Measurements from ENCODE around the gene LYVE1. TPM values are rescaled to one million over a fixed set of nuclear protein-coding genes. Genes with fewer than 3 reads are reported as not detected.
"Not testable (repeated sequence)": the region's sequence is repeated elsewhere in the genome, so short reads cannot be mapped to it uniquely, and the experiment has no call there.

LYVE1 gene
- total RNA-seq, 2 donors from 2014 or later = 31.3 to 39.4 TPM

- intact Hi-C loops (cut with DNase I, micrococcal nuclease) = no loop called here
- DNase-seq = no peak
- ATAC-seq = no peak
These were observed 29.4 kb upstream of the LYVE1 start for GRCh38 chr11:10597877-10598351.

- intact Hi-C loops (cut with DNase I, micrococcal nuclease); ATAC-seq; DNase-seq: not testable (repeated sequence)
These were observed 27.4 kb upstream of the LYVE1 start for GRCh38 chr11:10595840-10596239.

- intact Hi-C loops (cut with DNase I, micrococcal nuclease) = no loop called here
- no peak for DNase-seq
- ATAC-seq = no peak
These were observed 25.9 kb upstream of the LYVE1 start for GRCh38 chr11:10594407-10594806.

DNA sequence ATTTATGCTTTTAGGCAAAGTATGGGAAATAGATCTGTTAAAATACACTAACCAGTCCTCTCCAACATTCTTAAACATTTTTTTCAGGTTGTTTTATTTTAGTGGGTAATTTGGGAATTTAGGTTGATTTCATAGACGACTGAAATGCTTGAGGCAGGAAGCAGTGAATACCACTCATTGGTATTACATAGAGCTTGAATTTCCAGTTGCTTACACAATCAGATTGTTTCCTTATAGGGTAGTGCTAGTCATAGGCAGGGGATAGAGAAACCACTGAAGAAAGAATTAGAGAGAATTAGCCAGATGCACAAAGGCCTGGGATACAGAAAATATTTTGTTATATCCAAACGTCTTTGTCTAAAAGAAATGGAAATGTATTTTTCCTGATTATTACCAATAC, 23.9 kb upstream of the LYVE1 start:
- no peak for DNase-seq
- no peak for ATAC-seq
- intact Hi-C loops (cut with DNase I, micrococcal nuclease) = no loop called here

DNA sequence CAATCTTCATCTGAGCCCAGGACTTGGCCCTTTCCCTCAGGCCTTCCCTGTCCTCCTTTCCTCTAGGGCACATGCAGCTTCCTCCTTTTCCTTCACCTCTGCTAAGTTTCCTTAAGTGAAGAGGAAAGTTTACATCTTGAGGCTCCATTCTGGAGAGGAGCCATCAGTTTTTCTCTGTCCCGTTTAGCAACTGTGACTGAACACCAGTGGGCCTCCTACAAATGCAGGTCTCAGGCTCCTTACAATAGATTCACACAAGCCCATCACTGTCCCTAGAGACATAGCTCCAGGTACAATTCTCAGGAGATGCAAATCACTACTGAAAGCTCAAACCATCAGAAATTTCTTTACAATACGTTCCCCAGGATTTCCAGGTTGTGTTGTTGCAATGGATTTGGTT, 23.3 kb upstream of the LYVE1 start:
- ATAC-seq (no peak), DNase-seq (no peak)
- intact Hi-C loops (cut with DNase I, micrococcal nuclease) = no loop called here

- no peak for DNase-seq
- ATAC-seq = no peak
- intact Hi-C loops (cut with DNase I, micrococcal nuclease) = no loop called here
These were observed 21.9 kb upstream of the LYVE1 start for GRCh38 chr11:10590218-10590915.

DNA sequence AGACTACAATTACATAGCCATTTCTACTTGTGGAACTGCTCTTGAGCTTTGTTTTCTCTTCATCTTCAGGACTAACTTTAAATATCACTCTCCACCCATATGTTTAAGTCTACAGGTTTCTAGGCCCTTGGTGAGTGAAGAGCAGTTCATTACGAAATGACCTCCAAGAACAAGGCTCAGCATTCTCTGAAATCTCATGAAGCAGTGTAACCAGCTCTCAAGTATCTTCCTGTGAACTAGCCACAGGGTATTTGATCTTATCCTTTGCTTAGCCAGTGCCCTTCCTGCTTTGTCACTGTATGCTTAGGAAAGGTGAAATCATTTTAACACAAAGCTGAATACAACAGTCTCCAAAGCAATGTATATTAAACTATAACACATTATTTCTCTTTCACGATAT, 20.4 kb upstream of the LYVE1 start:
- no peak for DNase-seq
- intact Hi-C loops (cut with DNase I, micrococcal nuclease) = no loop called here
- ATAC-seq = no peak

DNA sequence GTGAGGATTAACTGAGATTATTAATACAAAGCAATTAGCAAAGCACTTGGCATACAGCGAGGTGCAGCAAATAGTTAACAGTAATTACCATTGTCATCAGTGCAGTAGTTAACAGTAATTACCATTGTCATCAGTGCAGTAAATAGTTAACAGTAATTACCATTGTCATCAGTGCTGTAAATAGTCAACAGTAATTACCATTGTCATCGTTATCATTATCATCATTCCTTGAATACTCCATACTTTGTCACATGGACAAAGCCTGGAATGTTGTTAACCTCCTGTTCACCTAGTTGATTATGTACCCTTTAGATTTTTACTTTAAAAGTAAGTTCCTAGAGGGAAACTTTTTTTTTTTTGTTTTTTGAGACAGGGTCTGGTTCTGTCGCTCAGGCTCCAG, 19.5 kb upstream of the LYVE1 start:
- intact Hi-C loops (cut with DNase I, micrococcal nuclease) = no loop called here
- DNase-seq = no peak
- ATAC-seq = no peak

GRCh38 chr11:10587388-10587787, 18.9 kb upstream of the LYVE1 start:
- ATAC-seq (no peak), DNase-seq (no peak)
- intact Hi-C loops (cut with DNase I, micrococcal nuclease) = no loop called here

GRCh38 chr11:10584071-10584501, 15.6 kb upstream of the LYVE1 start:
- intact Hi-C loops (cut with DNase I, micrococcal nuclease) = no loop called here
- DNase-seq (no peak), ATAC-seq (no peak)

DNA sequence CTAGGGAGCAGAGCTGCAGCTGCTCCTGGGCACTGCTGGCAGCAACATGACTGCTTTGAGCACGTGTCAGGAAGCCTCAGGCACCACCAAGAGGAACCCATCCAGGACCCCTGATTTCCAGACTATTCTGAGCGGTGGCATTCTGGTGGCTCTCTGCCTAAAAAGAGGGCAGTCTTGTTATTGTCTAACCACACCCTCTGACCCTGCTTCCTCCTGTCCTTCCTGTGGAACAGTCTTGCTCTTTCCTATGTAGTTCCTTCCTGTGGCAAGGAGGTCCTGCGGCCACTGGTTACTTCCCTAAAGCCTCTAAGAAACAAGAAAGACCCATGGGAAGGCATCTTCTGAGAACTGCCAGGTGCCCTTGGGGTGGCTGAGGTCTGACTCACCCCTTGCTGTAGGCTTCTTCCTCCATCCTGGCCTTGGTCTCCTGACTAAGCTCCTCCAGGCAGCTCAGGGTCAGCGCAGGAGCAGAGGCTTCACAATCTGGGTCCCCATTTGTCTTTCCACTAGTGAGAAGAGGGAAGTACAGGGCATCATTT, 13.1 kb upstream of the LYVE1 start:
- DNase-seq (peak in 1 of 2 donors; percentile 45), ATAC-seq (no peak)
- intact Hi-C loops (cut with DNase I, micrococcal nuclease) = no loop called here

- no peak for DNase-seq
- intact Hi-C loops (cut with DNase I, micrococcal nuclease) = no loop called here
- ATAC-seq = no peak
These were observed 12.2 kb upstream of the LYVE1 start for GRCh38 chr11:10580623-10581022.

- intact Hi-C loops (cut with DNase I, micrococcal nuclease) = no loop called here
- ATAC-seq = no peak
These were observed 11.2 kb upstream of the LYVE1 start for GRCh38 chr11:10579700-10580099.

DNA sequence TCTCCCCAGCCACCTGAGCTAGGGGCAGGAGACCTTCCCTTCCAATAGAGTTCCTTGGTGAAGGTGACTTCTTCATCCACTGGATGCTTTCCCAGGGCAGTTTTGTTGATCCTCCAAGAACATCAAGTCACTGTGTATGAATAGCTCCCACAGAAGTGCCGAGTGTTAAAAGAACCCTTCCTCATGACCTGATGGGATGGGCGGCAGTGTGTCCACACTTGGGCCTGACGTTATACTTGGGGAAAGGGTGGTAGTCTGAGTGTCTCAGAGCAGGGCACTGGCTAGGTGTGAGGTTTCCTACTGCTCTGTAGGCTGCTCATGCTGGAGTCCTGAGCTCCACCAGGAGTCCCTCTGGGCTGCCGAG, 7.6 kb upstream of the LYVE1 start:
- intact Hi-C loops (cut with DNase I, micrococcal nuclease) = no loop called here
- DNase-seq = no peak
- no peak for ATAC-seq

More at GRCh38 chr11:10579700-10580099, 11.2 kb upstream of the LYVE1 start:
- DNase-seq = no peak

GRCh38 chr11:10575346-10576034, 7.0 kb upstream of the LYVE1 start:
- DNase-seq (no peak), ATAC-seq (no peak)
- intact Hi-C loops (cut with DNase I, micrococcal nuclease) = no loop called here

GRCh38 chr11:10573556-10573955, 5.1 kb upstream of the LYVE1 start:
- intact Hi-C loops (cut with DNase I, micrococcal nuclease) = no loop called here
- DNase-seq (no peak), ATAC-seq (no peak)

GRCh38 chr11:10573028-10573427, 4.6 kb upstream of the LYVE1 start:
- no peak for ATAC-seq
- intact Hi-C loops (cut with DNase I, micrococcal nuclease) = no loop called here
- DNase-seq = no peak

GRCh38 chr11:10572533-10572932, 4.1 kb upstream of the LYVE1 start:
- intact Hi-C loops (cut with DNase I, micrococcal nuclease) = no loop called here

GRCh38 chr11:10567446-10567845, 1.0 kb downstream of the LYVE1 start:
- DNase-seq (no peak), ATAC-seq (no peak)
- intact Hi-C loops (cut with DNase I, micrococcal nuclease) = no loop called here

More at GRCh38 chr11:10572533-10572932, 4.1 kb upstream of the LYVE1 start:
- DNase-seq = no peak
- no peak for ATAC-seq

- DNase-seq (no peak), ATAC-seq (peak; percentile 64)
- intact Hi-C loops (cut with DNase I, micrococcal nuclease) = no loop called here
These were observed 2.1 kb downstream of the LYVE1 start for GRCh38 chr11:10566257-10566957.
